MG63 (cell line): ENCODE results near the gene SMCO3. TPM values are rescaled to one million over a fixed set of nuclear protein-coding genes. Genes with fewer than 3 reads are reported as not detected.

Source experiments
- DNase-seq: peaks from one replicate; pipeline ENCODE4 v3.0.0-alpha.2; 2020
- H3K27me3 ChIP-seq: fragments of 250-450 bp; sonication (Bioruptor Pico); 2 replicates; pipeline ENCODE4 v1.5.1; 2020; ENCODE audit warnings: mild to moderate bottlenecking, moderate library complexity
- H3K36me3 ChIP-seq: fragments of 250-450 bp; sonication (Bioruptor Pico); 2 replicates; pipeline ENCODE4 v1.5.1; 2020; ENCODE audit warnings: mild to moderate bottlenecking, moderate library complexity
- H3K4me3 ChIP-seq: fragments of 250-450 bp; sonication (Bioruptor Pico); 2 replicates; pipeline ENCODE4 v1.5.1; 2020; ENCODE audit warnings: mild to moderate bottlenecking, moderate library complexity
- H3K9me3 ChIP-seq: fragments of 250-450 bp; sonication (Bioruptor Pico); 2 replicates; pipeline ENCODE4 v1.5.1; 2020; ENCODE audit warnings: mild to moderate bottlenecking, moderate library complexity
- total RNA-seq: library from RNA; depleted of rRNA; stranded (reverse); fragments of >200 nt; shearing (Covaris generic); gene quantifications from 2 replicates; pipeline ENCODE4 v1.2.3, GENCODE V29; 2014; ENCODE audit warnings: low replicate concordance; rRNA removed

Gene SMCO3
- not detected in 2 replicates for total RNA-seq

- Histone ChIP-seq H3K9me3 (no peaks in the 10 kb centered on the region), H3K27me3 (peaks cover 3% of the 10 kb centered on the region), H3K4me3 (no peak within 1 kb of the TSS), H3K36me3 (no peaks in the 10 kb centered on the region)
- no peak for DNase-seq
These were observed at the start of gene SMCO3 for GRCh38 chr12:14814014-14814413. Gene SMCO3 (minus strand): TSS chr12:14814182. CDS start chr12:14806680, 7,502 bp downstream.

DNA sequence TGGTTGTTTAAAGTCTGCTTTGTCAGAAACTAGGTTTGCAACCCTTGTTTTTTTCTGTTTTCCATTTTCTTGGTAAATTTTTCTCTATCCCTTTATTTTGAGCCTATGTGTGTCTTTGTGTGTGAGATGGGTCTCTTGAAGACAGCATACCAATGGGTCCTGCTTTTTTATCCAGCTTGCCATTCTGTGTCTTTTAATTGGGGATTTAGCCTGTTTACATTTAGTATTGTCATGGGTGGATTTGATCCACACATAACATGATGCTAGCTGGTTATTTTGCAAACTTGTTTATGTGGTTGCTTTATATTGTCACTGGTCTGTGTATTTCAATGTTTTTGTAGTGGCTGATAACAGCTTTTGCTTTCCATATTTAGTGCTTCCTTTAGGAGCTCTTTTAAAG is 46.5 kb upstream of the SMCO3 start:
- H3K27me3 ChIP-seq, result no peaks in the 10 kb centered on the region
- H3K36me3 ChIP-seq, result no peaks in the 10 kb centered on the region
- DNase-seq, result no peak
- no peak overlapping the region for H3K4me3 ChIP-seq
- H3K9me3 ChIP-seq, result peaks cover 11% of the 10 kb centered on the region

DNA sequence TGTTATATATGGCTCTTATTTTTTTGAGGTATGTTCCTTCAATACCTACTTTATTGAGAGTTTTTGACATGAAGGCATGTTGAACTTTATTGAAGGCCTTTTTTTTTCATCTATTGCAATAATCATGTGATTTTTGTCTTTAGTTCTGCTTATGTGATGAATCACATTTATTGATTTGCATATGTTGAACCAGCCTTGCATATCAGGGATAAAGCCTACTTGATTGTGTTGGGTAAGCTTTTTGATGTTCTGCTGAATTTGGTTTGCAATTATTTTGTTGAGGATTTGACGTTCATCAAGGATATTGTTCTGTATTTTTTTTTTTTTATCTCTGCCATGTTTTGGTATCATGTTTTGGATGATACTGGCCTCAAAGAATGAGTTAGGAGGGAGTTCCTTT is 44.5 kb upstream of the SMCO3 start:
- H3K27me3 ChIP-seq, result no peaks in the 10 kb centered on the region
- DNase-seq, result no peak
- no peak overlapping the region for H3K4me3 ChIP-seq
- H3K36me3 ChIP-seq, result no peaks in the 10 kb centered on the region
- H3K9me3 ChIP-seq, result peaks cover 9% of the 10 kb centered on the region

- DNase-seq, result no peak
- no peaks in the 10 kb centered on the region for H3K27me3 ChIP-seq
- H3K4me3 ChIP-seq, result no peak overlapping the region
- no peaks in the 10 kb centered on the region for H3K36me3 ChIP-seq
- 0 out of 2 replicates have a peak, but pooled peaks cover 2% of the 10 kb centered on the region for H3K9me3 ChIP-seq
These were observed 40.7 kb upstream of the SMCO3 start for GRCh38 chr12:14854586-14855183.

- Histone ChIP-seq H3K27me3 (no peaks in the 10 kb centered on the region), H3K4me3 (no peak overlapping the region), H3K36me3 (no peaks in the 10 kb centered on the region), H3K9me3 (no peaks in the 10 kb centered on the region)
- DNase-seq, result peak; percentile 28
These were observed 40.0 kb upstream of the SMCO3 start for GRCh38 chr12:14853961-14854360.

DNA sequence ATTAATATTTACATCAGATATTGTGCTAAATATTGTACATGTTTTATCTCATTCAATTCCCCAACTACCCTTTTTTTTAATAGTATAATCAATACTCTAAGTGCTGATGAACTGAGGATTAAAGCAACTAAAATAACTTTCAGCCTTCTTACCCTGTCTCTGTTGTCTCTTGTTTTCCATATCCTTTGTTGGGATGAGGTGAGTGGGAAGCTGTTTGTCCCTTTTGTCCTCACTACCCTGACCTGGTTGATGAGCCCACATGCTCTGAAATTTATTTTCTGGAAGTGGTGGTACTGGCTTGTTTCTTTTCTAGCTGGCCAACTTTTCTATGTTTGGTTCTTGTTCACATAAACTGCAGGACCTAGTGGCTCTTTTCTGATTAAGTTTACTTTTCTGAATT is 38.9 kb upstream of the SMCO3 start:
- Histone ChIP-seq H3K9me3 (no peaks in the 10 kb centered on the region), H3K36me3 (no peaks in the 10 kb centered on the region), H3K4me3 (no peak overlapping the region), H3K27me3 (no peaks in the 10 kb centered on the region)
- DNase-seq, result no peak

- Histone ChIP-seq H3K36me3 (no peaks in the 10 kb centered on the region), H3K4me3 (no peak overlapping the region), H3K27me3 (no peaks in the 10 kb centered on the region), H3K9me3 (no peaks in the 10 kb centered on the region)
- no peak for DNase-seq
These were observed 37.1 kb upstream of the SMCO3 start for GRCh38 chr12:14850929-14851663.

DNA sequence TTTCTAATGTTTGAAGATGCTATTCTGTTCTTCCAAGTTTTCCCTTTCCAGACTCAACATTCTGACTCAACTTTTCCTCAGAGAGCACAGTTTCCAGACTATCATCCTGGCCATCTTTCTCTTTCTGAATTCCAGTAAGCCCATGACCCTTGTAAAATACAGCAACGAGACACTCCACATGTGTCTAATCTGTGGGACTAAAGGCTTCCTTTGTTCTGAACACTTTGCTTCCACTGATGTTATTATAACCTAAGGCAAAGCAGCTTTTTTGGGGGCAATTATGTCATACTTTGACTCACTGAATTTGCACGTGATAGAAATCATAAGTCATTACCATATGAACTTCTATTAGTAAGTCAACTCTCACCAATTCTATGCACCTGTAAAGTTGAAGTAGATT is 35.7 kb upstream of the SMCO3 start:
- Histone ChIP-seq H3K4me3 (no peak overlapping the region), H3K36me3 (no peaks in the 10 kb centered on the region), H3K27me3 (no peaks in the 10 kb centered on the region), H3K9me3 (no peaks in the 10 kb centered on the region)
- DNase-seq, result no peak

DNA sequence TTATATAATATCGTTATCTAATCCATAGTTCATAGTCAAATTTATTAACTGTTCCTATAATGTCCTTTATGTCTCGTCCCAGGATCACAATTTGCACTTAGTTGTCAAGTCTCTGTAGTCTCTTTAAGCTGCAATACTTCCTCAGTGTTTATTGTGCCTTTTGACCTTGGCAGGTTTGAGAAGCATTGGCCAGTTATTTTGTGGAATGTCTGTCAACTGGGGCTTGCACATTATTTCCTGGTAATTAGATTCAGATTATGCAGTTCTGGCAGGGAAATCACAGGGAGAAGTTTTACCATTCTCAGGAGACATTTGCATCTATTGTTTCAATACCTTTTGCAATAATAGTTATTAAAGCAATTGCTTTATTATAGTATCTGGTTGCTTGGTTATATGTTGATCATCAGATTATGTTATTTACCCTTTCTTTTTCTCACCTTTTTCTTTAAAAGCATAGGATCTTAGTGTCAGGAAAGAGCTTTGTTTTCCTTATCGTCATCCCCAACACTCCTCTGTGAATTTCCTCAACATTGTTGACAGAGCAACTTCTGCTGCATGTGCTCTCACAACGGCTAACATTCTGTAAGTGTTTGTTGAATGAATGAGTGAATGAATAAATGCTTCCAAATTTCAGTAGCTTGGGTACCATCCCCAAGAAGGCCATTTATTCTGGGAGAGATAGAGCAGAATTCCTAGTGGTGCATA is 33.0 kb upstream of the SMCO3 start:
- no peak overlapping the region for H3K4me3 ChIP-seq
- H3K9me3 ChIP-seq, result no peaks in the 10 kb centered on the region
- H3K36me3 ChIP-seq, result no peaks in the 10 kb centered on the region
- H3K27me3 ChIP-seq, result no peaks in the 10 kb centered on the region
- no peak for DNase-seq

DNA sequence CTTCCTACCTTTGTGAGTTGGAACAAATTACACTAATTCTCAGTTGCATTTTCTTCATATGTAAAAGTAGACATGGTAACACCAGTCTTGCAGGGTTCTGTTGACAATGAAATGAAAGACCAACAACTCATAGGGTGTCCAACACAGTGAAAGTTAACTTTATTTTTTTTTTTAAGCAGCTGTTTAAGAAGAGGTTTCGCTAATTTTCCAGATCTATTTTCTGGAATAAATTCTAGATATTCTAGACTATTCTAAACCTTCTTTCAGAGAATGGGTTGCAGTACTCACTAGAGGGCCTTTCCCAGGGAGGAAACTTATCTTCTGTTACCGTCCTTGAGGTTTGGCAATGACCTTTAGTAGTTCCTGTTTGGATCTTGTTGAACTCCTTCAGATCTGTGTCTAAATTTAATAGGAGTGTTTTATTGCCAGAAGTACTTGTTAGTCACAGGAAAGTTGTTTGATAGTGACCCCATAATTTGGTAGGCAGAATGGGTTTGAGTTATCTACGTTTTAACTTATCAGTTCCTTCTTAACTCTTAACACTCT is 32.1 kb upstream of the SMCO3 start:
- no peak overlapping the region for H3K4me3 ChIP-seq
- H3K27me3 ChIP-seq, result no peaks in the 10 kb centered on the region
- DNase-seq, result no peak
- H3K36me3 ChIP-seq, result no peaks in the 10 kb centered on the region
- H3K9me3 ChIP-seq, result no peaks in the 10 kb centered on the region

- Histone ChIP-seq H3K36me3 (no peaks in the 10 kb centered on the region), H3K4me3 (no peak overlapping the region), H3K27me3 (no peaks in the 10 kb centered on the region), H3K9me3 (no peaks in the 10 kb centered on the region)
- DNase-seq, result peak; percentile 10
These were observed 31.4 kb upstream of the SMCO3 start for GRCh38 chr12:14845350-14845750.

- no peaks in the 10 kb centered on the region for H3K27me3 ChIP-seq
- H3K9me3 ChIP-seq, result no peaks in the 10 kb centered on the region
- DNase-seq, result no peak
- H3K36me3 ChIP-seq, result no peaks in the 10 kb centered on the region
- H3K4me3 ChIP-seq, result no peak overlapping the region
These were observed 30.4 kb upstream of the SMCO3 start for GRCh38 chr12:14844401-14844800.

DNA sequence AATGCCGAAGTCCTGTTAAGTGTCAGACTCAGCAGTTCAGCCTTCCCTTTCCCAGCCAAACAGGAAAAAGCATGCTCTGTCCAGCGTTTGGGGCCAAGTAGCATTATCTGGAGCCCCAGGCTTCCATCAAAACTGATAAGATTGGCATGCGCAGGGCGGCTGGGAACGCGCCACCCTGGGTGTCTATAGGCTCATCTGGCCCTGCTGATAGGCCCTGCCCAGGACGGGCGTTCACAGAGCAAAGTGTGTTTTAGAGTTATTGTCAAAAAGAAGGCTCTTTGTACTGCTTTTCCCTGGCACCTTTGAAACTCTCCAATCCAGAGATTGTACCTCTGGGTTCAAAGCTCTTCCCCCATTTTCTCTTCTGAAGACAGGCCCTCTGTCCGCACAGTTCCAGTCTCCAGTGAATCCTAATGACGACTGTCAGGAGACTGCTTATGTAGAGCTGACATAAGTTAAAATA is 29.5 kb upstream of the SMCO3 start, which contains the start of gene ART4:
Gene ART4, minus strand, starts transcription at position 102 of the 463 bp plus-strand sequence. CDS start 413 bp downstream, outside the sequence.
- no peaks in the 10 kb centered on the region for H3K36me3 ChIP-seq
- H3K27me3 ChIP-seq, result no peaks in the 10 kb centered on the region
- no peak within 1 kb of the TSS for H3K4me3 ChIP-seq
- no peaks in the 10 kb centered on the region for H3K9me3 ChIP-seq
- DNase-seq, result no peak

DNA sequence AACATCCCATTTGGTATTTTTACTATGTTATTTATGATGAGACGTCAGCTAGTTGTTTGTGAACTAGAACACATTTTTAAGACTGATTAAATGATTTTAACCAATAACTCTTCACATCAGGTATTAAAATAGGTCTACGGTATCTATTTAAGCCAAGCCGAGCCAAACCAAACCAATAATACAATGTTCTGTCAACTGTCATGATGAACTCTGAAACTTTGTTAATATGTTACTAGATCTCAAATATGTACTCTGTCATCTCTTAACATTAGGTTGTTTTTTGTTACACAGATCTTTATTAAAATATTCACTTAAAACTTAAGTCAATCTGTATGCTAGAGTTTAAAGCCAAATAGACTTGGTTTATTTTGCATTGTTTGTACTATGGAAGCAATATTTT is 28.3 kb upstream of the SMCO3 start:
- Histone ChIP-seq H3K27me3 (no peaks in the 10 kb centered on the region), H3K36me3 (no peaks in the 10 kb centered on the region), H3K9me3 (no peaks in the 10 kb centered on the region), H3K4me3 (no peak overlapping the region)
- no peak for DNase-seq

GRCh38 chr12:14841761-14842160 is 27.8 kb upstream of the SMCO3 start:
- Histone ChIP-seq H3K9me3 (no peaks in the 10 kb centered on the region), H3K27me3 (no peaks in the 10 kb centered on the region), H3K4me3 (no peak overlapping the region), H3K36me3 (no peaks in the 10 kb centered on the region)
- peak; percentile 25 for DNase-seq

DNA sequence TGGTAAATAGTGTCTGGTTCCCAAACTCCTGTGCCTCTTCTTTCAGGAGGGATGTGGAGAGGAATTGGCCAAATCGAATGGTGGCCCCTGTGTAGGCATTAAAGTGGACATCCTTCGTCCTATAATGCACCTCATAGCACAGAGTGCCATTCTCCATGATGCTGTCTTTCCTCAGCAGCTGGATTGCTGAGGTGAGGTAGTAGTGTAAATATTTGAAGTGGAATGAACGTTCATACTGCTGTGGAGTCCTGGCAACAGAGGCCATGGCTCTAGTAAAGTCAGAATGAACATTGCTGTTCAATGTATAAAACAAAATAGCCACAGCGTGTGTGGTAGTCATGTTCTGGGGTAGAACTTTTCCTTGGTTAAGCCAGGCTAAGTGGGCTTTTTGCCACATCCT is 26.6 kb upstream of the SMCO3 start:
- no peak overlapping the region for H3K4me3 ChIP-seq
- no peaks in the 10 kb centered on the region for H3K27me3 ChIP-seq
- H3K36me3 ChIP-seq, result no peaks in the 10 kb centered on the region
- DNase-seq, result no peak
- H3K9me3 ChIP-seq, result no peaks in the 10 kb centered on the region

GRCh38 chr12:14839262-14839661 is 25.3 kb upstream of the SMCO3 start:
- Histone ChIP-seq H3K36me3 (no peaks in the 10 kb centered on the region), H3K27me3 (no peaks in the 10 kb centered on the region), H3K4me3 (no peak overlapping the region), H3K9me3 (no peaks in the 10 kb centered on the region)
- DNase-seq, result no peak
